GM12892 (cell line): ENCODE measurements around the gene CACNA1G.

ENCODE experiments used
- POLR2A ChIP-seq: IDR thresholded peaks from 2 replicates; pipeline ENCODE4 v1.6.1; 2011; ENCODE audit warnings: low read depth, low read length, control low read depth
- POLR2AphosphoS5 ChIP-seq: IDR thresholded peaks from 2 replicates; pipeline ENCODE4 v1.6.1; 2011; ENCODE audit warnings: low read depth, low read length, control low read depth

- no peak for TF ChIP-seq POLR2A
- TF ChIP-seq POLR2AphosphoS5, result no peak
These were observed 24.8 kb downstream of the CACNA1G start for GRCh38 chr17:50585346-50585745.
